Ammon's horn (tissue), 1 donor: ENCODE measurements around the gene MMD2.

Experiments used
- DNase-seq: peaks from one replicate; pipeline ENCODE4 v3.0.0-alpha.2; 2016; ENCODE audit warnings: low spot score

MMD2 gene

DNA sequence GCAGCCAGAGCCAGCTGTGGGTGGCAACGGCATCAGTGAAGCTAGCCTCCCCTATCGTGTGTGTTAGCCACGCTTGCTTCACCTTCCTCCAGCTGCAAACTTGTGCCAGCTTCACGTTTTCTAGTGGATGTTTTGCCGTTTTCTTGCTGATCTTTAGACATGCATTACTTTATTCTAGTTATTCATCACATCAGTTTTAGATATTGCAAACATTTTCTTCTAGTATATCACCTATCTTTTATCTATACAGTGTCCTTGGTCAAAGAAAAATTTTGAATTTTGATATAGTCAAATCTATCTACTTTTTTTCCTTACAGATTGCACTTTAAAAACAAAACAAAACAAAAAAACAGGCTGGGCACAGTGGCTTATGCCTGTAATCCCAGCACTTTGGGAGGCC is 90.5 kb downstream of the MMD2 start:
- DNase-seq: no peak

DNA sequence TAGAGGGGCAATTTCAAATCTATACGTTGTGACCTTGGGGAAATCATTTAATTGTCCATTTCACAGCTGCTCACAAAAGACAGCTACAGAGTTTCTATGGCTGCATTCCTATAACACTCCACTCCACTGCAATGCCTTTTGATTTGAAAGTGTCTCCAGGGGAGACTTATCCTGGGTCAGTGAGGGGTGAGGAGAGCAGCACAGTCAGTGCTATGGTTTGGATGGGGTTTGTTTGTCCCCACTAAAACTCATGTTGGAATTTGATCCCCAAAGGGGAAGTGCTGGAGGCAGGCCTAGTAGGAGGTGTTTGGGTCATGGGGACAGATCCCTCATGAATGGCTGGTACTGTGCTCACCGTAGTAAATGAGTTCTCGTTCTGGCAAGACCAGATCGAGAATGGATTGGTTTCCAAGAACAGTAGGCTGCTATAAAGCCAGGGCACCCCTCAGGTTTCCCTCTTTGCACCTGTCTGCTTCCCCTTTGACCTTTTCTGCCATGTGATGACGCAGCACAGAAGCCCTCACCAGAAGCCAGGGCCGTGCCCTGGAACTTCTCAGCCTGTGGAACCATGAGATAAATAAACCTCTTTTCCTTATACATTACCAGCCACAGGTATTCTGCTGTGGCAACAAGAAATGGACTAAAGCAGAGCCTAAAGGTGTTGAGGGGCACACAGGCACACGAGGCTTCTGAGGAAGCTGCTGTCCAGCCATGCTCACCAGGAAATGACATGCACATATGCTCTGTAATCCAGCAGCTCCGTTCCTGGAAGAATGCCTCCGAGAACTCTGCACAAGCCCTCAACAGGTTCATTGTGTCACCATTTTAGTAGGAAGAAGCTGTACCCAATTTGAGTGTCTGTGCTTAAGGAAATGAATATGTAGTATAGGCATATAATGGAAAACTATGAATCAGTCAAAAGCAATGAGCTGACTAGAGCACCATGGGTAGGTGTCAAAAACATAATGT is 92.2 kb downstream of the MMD2 start:
- no peak for DNase-seq

DNA sequence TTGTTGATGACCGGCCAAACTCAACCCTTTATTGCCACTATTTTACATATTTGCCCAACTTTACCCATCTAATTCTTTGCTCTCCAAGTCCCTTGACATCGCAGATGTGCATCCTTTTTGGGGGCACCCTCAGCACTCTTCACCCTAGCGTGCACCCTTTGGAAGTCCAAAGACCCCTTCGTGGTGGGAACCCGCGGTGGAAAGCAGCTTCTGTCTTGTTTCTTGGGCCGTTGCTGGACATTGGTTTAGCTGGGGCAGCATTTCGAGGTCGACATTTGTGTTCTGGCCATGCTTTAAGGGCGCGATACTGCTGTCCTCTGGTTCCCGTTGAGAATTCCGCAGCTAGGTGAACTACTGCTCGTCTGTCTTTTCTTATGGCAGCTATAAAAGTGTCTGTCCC is 96.8 kb downstream of the MMD2 start:
- no peak for DNase-seq

GRCh38 chr7:4861673-4862072 is 97.3 kb downstream of the MMD2 start, which contains the start of gene PAPOLB:
Gene PAPOLB (minus strand): TSS chr7:4862030. CDS start chr7:4861810, 220 bp downstream.
- no peak for DNase-seq

GRCh38 chr7:4861227-4861626 is 97.8 kb downstream of the MMD2 start:
- no peak for DNase-seq

GRCh38 chr7:4857189-4857588 is 101.8 kb downstream of the MMD2 start:
- DNase-seq: no peak

GRCh38 chr7:4856336-4857057 is 102.5 kb downstream of the MMD2 start:
- DNase-seq: no peak
